Activated naive CD8-positive, alpha-beta T cell treated with anti-CD3 and anti-CD28 coated beads for 36 hours (primary cell): ENCODE results near the gene PTGS2. TPM values are rescaled to one million over a fixed set of nuclear protein-coding genes. Genes with fewer than 3 reads are reported as not detected.
"Not testable (repeated sequence)": the region's sequence is repeated elsewhere in the genome, so short reads cannot be mapped to it uniquely, and the experiment has no call there.

Experiments used
- DNase-seq: peaks from one replicate; pipeline ENCODE4 v3.0.0; 2021
- H3K27ac Mint-ChIP-seq: one replicate; pipeline ENCODE4 v1.8.0; 2022; ENCODE audit warnings: mild to moderate bottlenecking, moderate library complexity, mixed read lengths
- H3K27me3 Mint-ChIP-seq: one replicate; pipeline ENCODE4 v1.8.0; 2022; ENCODE audit warnings: mild to moderate bottlenecking, mixed read lengths
- H3K36me3 Mint-ChIP-seq: one replicate; pipeline ENCODE4 v1.8.0; 2021; ENCODE audit warnings: mild to moderate bottlenecking, mixed read lengths
- H3K4me1 Mint-ChIP-seq: one replicate; pipeline ENCODE4 v1.8.0; 2021; ENCODE audit warnings: mixed read lengths
- H3K4me3 Mint-ChIP-seq: one replicate; pipeline ENCODE4 v1.8.0; 2022; ENCODE audit warnings: mild to moderate bottlenecking, moderate library complexity, mixed read lengths
- H3K9me3 Mint-ChIP-seq: one replicate; pipeline ENCODE4 v1.8.0; 2022; ENCODE audit warnings: mixed read lengths
- total RNA-seq, 2 experiments: library from RNA; stranded (reverse); gene quantifications; one replicate each; pipeline ENCODE4 v1.2.3, GENCODE V29; 2021

The PTGS2 gene
- total RNA-seq, 2 experiments from 2014 or later: 0.18 to 0.21 TPM

- no peak for DNase-seq
- Mint-ChIP-seq H3K4me1 (no peaks in the 10 kb centered on the region), H3K9me3 (no peaks in the 10 kb centered on the region), H3K27ac (no peak overlapping the region), H3K36me3 (no peaks in the 10 kb centered on the region), H3K4me3 (no peak overlapping the region), H3K27me3 (peaks cover 2% of the 10 kb centered on the region)
Observed at GRCh38 chr1:186648613-186649012, 31.6 kb downstream of the PTGS2 start.

- DNase-seq, H3K9me3 Mint-ChIP-seq, H3K27ac Mint-ChIP-seq, H3K4me3 Mint-ChIP-seq, H3K27me3 Mint-ChIP-seq, H3K36me3 Mint-ChIP-seq, H3K4me1 Mint-ChIP-seq: not testable (repeated sequence)
Observed at GRCh38 chr1:186647985-186648384, 32.2 kb downstream of the PTGS2 start.

- DNase-seq: no peak
- Mint-ChIP-seq H3K4me3 (no peak overlapping the region), H3K27ac (no peak overlapping the region), H3K27me3 (peaks cover 4% of the 10 kb centered on the region), H3K36me3 (no peaks in the 10 kb centered on the region), H3K4me1 (no peaks in the 10 kb centered on the region), H3K9me3 (peaks cover 1% of the 10 kb centered on the region)
Observed at GRCh38 chr1:186643614-186644013, 36.6 kb downstream of the PTGS2 start.

- not testable (repeated sequence) for H3K36me3 Mint-ChIP-seq, H3K4me1 Mint-ChIP-seq, DNase-seq, H3K9me3 Mint-ChIP-seq, H3K27ac Mint-ChIP-seq, H3K4me3 Mint-ChIP-seq
- H3K27me3 Mint-ChIP-seq: peaks cover 17% of the 10 kb centered on the region
Observed at GRCh38 chr1:186637567-186637966, 42.7 kb downstream of the PTGS2 start.

- Mint-ChIP-seq H3K4me3 (no peak overlapping the region), H3K27me3 (peaks cover 17% of the 10 kb centered on the region), H3K36me3 (no peaks in the 10 kb centered on the region), H3K27ac (no peak overlapping the region), H3K9me3 (no peaks in the 10 kb centered on the region), H3K4me1 (no peaks in the 10 kb centered on the region)
- DNase-seq: no peak
Observed at GRCh38 chr1:186636786-186637185, 43.4 kb downstream of the PTGS2 start.

GRCh38 chr1:186634511-186634910 is 45.7 kb downstream of the PTGS2 start:
- DNase-seq: no peak
- H3K27me3 Mint-ChIP-seq: peaks cover 13% of the 10 kb centered on the region
- no peak overlapping the region for H3K27ac Mint-ChIP-seq
- H3K4me1 Mint-ChIP-seq: no peaks in the 10 kb centered on the region
- no peak overlapping the region for H3K4me3 Mint-ChIP-seq
- no peaks in the 10 kb centered on the region for H3K36me3 Mint-ChIP-seq
- H3K9me3 Mint-ChIP-seq: no peaks in the 10 kb centered on the region

- no peaks in the 10 kb centered on the region for H3K4me1 Mint-ChIP-seq
- no peak for DNase-seq
- H3K27me3 Mint-ChIP-seq: peaks cover 13% of the 10 kb centered on the region
- no peaks in the 10 kb centered on the region for H3K9me3 Mint-ChIP-seq
- H3K36me3 Mint-ChIP-seq: no peaks in the 10 kb centered on the region
- H3K4me3 Mint-ChIP-seq: no peak overlapping the region
- H3K27ac Mint-ChIP-seq: no peak overlapping the region
Observed at GRCh38 chr1:186633116-186633515, 47.1 kb downstream of the PTGS2 start.

- H3K27me3 Mint-ChIP-seq: peaks cover 17% of the 10 kb centered on the region
- H3K36me3 Mint-ChIP-seq: no peaks in the 10 kb centered on the region
- no peak overlapping the region for H3K27ac Mint-ChIP-seq
- H3K9me3 Mint-ChIP-seq: no peaks in the 10 kb centered on the region
- no peak overlapping the region for H3K4me3 Mint-ChIP-seq
- H3K4me1 Mint-ChIP-seq: peaks cover 2% of the 10 kb centered on the region
- DNase-seq: no peak
Observed at GRCh38 chr1:186629341-186629740, 50.9 kb downstream of the PTGS2 start.

- no peaks in the 10 kb centered on the region for H3K9me3 Mint-ChIP-seq
- H3K4me1 Mint-ChIP-seq: peaks cover 2% of the 10 kb centered on the region
- DNase-seq: no peak
- H3K4me3 Mint-ChIP-seq: no peak overlapping the region
- no peak overlapping the region for H3K27ac Mint-ChIP-seq
- peaks cover 17% of the 10 kb centered on the region for H3K27me3 Mint-ChIP-seq
- no peaks in the 10 kb centered on the region for H3K36me3 Mint-ChIP-seq
Observed at GRCh38 chr1:186628910-186629309, 51.3 kb downstream of the PTGS2 start.

GRCh38 chr1:186627019-186627418 is 53.2 kb downstream of the PTGS2 start:
- H3K27ac Mint-ChIP-seq: no peak overlapping the region
- H3K4me3 Mint-ChIP-seq: no peak overlapping the region
- H3K36me3 Mint-ChIP-seq: no peaks in the 10 kb centered on the region
- peaks cover 17% of the 10 kb centered on the region for H3K27me3 Mint-ChIP-seq
- H3K4me1 Mint-ChIP-seq: peaks cover 2% of the 10 kb centered on the region
- no peaks in the 10 kb centered on the region for H3K9me3 Mint-ChIP-seq
- DNase-seq: no peak

- peaks cover 17% of the 10 kb centered on the region for H3K27me3 Mint-ChIP-seq
- no peak overlapping the region for H3K4me3 Mint-ChIP-seq
- DNase-seq: no peak
- H3K36me3 Mint-ChIP-seq: no peaks in the 10 kb centered on the region
- no peaks in the 10 kb centered on the region for H3K9me3 Mint-ChIP-seq
- H3K4me1 Mint-ChIP-seq: peaks cover 2% of the 10 kb centered on the region
- no peak overlapping the region for H3K27ac Mint-ChIP-seq
Observed at GRCh38 chr1:186626356-186626932, 53.8 kb downstream of the PTGS2 start.

GRCh38 chr1:186623551-186623950 is 56.7 kb downstream of the PTGS2 start:
- Mint-ChIP-seq H3K27ac (no peak overlapping the region), H3K36me3 (no peaks in the 10 kb centered on the region), H3K4me3 (no peak overlapping the region), H3K4me1 (peaks cover 16% of the 10 kb centered on the region), H3K9me3 (peaks cover 3% of the 10 kb centered on the region), H3K27me3 (peaks cover 17% of the 10 kb centered on the region)
- no peak for DNase-seq

Other genes with a start within 250 kb of the PTGS2 start
- gene PDC, start 219.3 kb downstream of the PTGS2 start, total RNA-seq: not detected
- under 1 TPM; 0.37 to 0.48 TPM for gene PLA2G4A, start 148.5 kb upstream of the PTGS2 start, total RNA-seq